NCI-H82 treated with DMSO at 0.1 percent for 48 hours (cell line): Measurements from ENCODE around the gene GLRA2.
"Not testable (repeated sequence)": the region's sequence is repeated elsewhere in the genome, so short reads cannot be mapped to it uniquely, and the experiment has no call there.

Experiments used
- DNase-seq: peaks from one replicate; lab custom pipeline; 2025; ENCODE audit not compliant: unreplicated experiment; lab: John Stamatoyannopoulos, UW

Gene GLRA2

GRCh38 chrX:14590693-14591424 is 61.5 kb downstream of the GLRA2 start:
- no peak for DNase-seq

- no peak for DNase-seq
Measured at GRCh38 chrX:14591976-14592375, 62.6 kb downstream of the GLRA2 start.

DNA sequence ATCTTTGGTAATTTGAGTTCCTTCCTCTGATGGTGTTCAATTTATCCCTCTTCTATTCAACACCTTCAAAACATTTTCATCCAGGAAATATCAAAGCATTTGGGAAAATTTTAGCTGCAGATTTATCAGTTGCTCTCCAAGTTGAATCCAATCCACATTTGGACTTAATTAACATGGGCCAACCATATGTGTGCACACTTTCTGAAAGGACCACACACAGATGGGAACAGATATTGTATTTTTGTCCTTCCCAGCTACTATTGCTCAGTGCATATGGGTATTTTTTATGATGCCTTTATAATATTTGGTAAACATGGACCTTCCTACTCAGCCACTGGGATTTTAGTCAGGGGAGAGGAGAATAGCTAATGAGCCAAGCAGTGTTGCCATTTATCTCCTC is 65.2 kb downstream of the GLRA2 start:
- DNase-seq: no peak

GRCh38 chrX:14598330-14598729 is 69.0 kb downstream of the GLRA2 start:
- DNase-seq: no peak

DNA sequence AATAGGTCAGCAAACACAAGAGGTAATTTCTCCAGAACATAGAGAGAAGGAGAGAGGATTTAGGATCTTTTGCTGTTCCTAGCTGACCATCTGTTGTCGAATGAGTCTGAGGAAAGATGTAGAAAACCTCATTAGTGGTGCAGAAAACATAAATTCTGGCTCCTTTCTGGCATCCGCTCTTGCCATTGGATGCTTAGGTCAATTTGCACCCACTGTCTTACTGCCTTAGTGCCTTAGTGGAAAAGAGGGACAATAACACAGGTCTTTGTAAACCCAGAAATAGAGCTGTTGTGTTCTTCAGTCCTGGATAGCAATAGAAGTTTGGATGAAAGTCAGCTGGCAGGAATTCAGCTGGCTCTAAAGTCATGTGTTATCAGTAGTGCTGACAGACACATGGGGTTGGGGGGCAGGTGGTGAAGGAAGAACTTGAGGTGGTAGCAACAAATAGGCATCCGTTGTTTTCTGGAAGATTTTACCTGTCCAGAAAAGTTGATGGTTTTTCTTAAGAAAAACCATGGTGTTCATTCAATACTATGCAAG is 78.2 kb downstream of the GLRA2 start:
- no peak for DNase-seq

GRCh38 chrX:14612450-14612849 is 83.1 kb downstream of the GLRA2 start:
- DNase-seq: not testable (repeated sequence)

- DNase-seq: no peak
Measured at GRCh38 chrX:14616301-14616700, 87.0 kb downstream of the GLRA2 start.

- no peak for DNase-seq
Measured at GRCh38 chrX:14616836-14617235, 87.5 kb downstream of the GLRA2 start.

DNA sequence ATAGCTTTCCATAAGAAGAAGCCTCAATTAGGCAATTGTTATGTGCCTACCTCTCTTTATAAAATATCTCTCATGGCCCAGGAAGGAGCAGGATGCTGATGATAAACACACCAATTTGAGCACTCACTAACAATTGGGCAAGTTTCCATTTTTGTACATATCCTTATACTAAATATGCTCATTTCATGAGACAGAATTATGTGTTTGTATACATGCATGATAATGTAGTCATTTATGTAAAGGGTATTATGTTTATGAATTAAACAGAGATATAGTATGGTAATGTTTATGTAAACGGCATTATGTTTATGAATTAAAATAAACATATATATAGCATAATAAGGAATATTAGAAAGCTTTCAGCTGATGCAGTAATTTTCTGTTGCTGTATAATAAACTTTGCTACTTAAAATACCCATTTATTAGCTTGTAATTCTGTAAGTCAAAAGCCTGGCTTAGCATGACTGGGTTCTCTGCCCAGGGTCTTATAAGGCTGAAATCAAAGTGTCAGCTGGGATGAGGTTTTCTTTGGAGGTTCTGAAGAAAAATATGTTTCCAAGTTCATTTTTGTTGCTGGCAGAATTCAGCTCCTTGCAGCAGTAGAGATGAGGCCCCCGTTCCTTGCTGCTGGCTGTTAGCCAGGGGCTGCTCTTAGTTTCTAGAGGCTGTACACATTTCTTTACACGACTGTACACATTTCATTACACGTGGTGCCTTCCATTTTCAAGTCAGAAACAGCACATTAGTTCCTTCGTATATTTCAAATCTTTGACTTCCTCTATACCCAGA is 89.0 kb downstream of the GLRA2 start:
- DNase-seq: no peak

DNA sequence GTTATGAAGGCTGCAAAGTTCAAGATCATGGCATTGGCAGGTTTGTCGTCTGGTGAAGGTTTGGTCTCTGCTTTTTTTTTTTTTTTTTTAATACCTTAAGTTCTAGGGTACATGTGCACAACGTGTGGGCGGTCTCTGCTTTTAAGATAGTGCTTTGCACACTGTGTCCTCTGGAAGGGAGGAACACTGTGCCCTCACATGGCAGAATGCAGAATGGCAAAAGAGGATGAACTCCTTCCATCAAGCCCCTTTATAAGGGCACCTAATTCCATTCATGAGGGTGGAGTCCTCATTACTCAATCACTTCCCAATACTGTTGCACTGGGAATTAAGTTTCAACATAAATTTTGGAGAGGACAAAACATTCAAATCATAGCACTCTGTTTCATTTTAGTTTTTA is 101.4 kb downstream of the GLRA2 start:
- DNase-seq: no peak

DNA sequence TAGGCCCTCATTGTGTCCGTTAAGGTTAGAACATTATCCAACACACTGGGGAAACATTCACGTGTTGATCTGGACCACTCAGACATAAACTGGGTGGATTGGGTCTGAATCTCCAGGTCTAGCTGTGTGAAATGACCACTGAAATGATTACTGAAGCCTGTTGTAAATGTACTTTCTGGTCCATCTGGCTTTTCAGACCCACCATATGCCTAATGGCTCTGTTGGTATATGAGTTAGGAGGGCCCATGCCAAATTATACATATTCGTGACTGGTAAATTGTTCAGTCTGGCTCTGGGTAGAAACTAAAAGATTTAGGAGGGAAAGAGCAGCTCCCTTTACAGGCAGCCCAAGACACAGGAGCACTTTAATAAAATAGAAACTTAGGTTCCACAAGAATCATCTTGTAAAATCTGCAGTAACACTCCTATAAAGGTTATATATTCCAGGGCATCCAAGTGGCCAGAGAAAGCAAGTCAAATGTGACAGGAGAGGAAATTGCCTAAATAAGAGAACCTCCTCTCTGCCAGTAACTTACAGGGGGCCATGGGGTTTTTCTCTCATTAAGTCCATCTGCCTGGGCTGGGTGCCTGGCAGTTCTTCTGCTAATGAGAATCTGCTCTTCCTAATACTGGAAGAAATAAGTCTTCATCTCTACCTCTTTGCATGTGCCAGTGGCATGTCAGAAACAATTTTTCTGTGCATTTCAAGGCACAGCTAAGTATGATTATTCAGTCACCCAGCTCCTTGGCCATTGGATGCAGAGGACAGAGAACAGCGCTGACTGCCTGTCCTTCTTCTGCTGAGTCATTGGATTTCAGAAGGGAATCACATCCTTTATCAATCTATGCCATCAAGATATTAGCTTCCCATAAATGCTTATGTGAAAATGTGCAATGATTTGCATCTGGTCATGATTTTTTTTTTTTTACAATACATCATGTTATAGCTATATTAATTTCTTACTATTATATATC is 112.6 kb downstream of the GLRA2 start:
- no peak for DNase-seq

DNA sequence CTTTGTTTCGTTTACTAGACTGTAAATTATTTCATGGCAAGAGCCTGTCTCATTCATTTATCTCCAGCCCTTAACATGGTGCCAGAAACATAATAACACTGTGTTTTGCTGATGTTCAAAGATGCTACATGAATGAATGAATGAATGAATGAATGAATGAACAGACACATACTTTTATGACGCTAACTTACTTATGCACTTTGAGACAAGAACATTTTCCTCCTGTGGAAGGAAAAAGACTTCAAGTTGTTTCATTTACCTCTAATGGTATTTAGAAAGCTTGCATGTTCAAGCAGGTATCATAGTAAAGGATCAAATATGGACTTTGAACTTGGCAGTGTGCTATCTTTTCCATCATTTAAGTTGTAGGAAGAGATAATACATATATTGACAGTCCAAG is 131.6 kb downstream of the GLRA2 start:
- DNase-seq: no peak

- no peak for DNase-seq
Measured at GRCh38 chrX:14670819-14671218, 141.5 kb downstream of the GLRA2 start.

DNA sequence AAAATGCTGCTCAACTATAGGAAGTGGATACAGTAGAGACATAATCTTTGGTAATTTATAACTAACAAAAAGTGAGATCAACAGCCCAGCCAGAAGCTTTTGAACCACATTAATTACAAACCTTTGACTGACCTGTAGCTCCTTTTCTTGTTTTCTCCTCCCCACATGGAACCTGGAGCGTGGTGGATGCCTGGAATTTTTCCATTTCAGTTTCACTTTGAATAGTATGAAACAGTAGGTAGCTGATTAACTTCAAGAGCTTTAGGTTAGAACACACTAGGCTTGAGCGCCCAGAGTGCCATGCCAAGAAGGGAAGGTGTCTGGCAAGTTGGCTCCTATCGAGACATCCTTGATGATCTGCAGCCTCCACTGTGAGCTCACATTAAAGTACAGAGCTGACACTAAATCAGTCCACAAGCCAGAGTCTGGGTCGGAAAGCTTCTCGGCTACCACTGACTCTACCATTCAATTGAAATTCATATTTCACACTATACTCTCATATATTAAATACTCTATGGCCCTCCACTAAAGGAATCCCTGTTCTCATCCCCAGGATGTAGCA is 143.4 kb downstream of the GLRA2 start:
- no peak for DNase-seq

DNA sequence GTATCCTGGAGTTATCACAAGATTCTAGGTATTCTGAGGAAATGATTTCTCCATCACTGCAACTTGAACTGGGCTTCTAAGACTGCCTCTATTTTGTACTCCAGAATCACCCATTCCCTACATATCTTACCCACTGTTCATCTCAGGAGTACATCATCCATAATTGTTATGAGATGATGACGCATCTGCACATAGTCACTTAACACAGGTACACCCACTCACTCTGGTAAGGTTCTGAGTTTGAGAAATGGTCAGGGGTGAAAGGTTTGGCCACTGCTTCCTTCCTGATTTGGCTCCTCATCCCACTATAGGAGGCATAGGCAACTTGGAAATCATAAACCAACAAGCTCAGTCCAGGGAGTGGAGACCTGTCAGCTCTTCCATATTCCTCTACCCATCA is 143.9 kb downstream of the GLRA2 start:
- no peak for DNase-seq

- no peak for DNase-seq
Measured at GRCh38 chrX:14673764-14674163, 144.4 kb downstream of the GLRA2 start.

- DNase-seq: no peak
Measured at GRCh38 chrX:14675500-14675899, 146.2 kb downstream of the GLRA2 start.

GRCh38 chrX:14676431-14676830 is 147.1 kb downstream of the GLRA2 start:
- DNase-seq: no peak

- not testable (repeated sequence) for DNase-seq
Measured at GRCh38 chrX:14688331-14688730, 159.0 kb downstream of the GLRA2 start.

GRCh38 chrX:14690553-14690952 is 161.2 kb downstream of the GLRA2 start:
- no peak for DNase-seq

DNA sequence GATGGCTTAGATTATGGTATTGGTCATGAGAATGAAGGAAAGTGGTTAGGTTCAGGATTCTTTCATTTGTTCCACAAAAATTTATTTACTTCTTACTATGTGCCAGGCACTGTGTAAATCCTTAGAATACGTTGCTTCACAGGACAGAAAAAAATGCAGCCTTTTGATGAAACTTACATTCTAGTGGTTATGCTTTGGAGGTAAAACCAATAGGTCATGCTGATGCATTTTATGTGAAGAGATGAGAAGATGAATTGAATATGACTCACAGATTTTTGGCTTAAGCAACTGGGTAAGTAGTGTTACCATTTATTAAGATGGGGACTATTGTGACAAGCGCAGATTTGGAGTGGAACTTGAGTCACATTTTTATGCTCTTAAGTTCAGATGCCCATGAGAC is 165.3 kb downstream of the GLRA2 start:
- DNase-seq: no peak
